Liver (tissue), 3 donors: ENCODE results near the gene LATS2.

Source experiments
- FOXA1 ChIP-seq: IDR thresholded peaks from 2 replicates; pipeline ENCODE4 v1.6.1; 2016; ENCODE audit warnings: antibody characterized with exemption
- GABPA ChIP-seq, 2 donors: IDR thresholded peaks in 1 of 2; conservative IDR thresholded peaks in 1 of 2; 2 replicates each; pipeline ENCODE4 v1.6.1; 2016; ENCODE audit warnings: antibody characterized with exemption in 2 of 2, mild to moderate bottlenecking in 1 of 2, moderate library complexity in 1 of 2
- MAX ChIP-seq: IDR thresholded peaks from 2 replicates; pipeline ENCODE4 v1.6.1; 2016; ENCODE audit warnings: antibody characterized with exemption
- RAD21 ChIP-seq, 2 donors: IDR thresholded peaks; 2 replicates each; pipeline ENCODE4 v1.6.1; 2016; ENCODE audit warnings: antibody characterized with exemption in 2 of 2, mild to moderate bottlenecking in 2 of 2
- TAF1 ChIP-seq: conservative IDR thresholded peaks from 2 replicates; pipeline ENCODE4 v1.6.1; 2016; ENCODE audit warnings: antibody characterized with exemption, mild to moderate bottlenecking
- YY1 ChIP-seq: IDR thresholded peaks from 2 replicates; pipeline ENCODE4 v1.6.1; 2016; ENCODE audit warnings: antibody characterized with exemption, mild to moderate bottlenecking
- ZBTB33 ChIP-seq: IDR thresholded peaks from 2 replicates; pipeline ENCODE4 v1.6.1; 2016; ENCODE audit warnings: antibody characterized with exemption
- TF ChIP-seq, protein P1 (sequence below): fragments of 150-350 bp; IDR thresholded peaks from 2 replicates; pipeline ENCODE4 v1.5.1; 2017; ENCODE audit warnings: improper control_type of control experiment, low read depth, low read length; ENCODE audit not compliant: missing input control
- TF ChIP-seq, protein P2 (sequence below): IDR thresholded peaks from 2 replicates; pipeline ENCODE4 v1.6.1; 2016; ENCODE audit warnings: antibody characterized with exemption, mild to moderate bottlenecking
- donor health status: healthy.
- donor health status: healthy.

DNA sequence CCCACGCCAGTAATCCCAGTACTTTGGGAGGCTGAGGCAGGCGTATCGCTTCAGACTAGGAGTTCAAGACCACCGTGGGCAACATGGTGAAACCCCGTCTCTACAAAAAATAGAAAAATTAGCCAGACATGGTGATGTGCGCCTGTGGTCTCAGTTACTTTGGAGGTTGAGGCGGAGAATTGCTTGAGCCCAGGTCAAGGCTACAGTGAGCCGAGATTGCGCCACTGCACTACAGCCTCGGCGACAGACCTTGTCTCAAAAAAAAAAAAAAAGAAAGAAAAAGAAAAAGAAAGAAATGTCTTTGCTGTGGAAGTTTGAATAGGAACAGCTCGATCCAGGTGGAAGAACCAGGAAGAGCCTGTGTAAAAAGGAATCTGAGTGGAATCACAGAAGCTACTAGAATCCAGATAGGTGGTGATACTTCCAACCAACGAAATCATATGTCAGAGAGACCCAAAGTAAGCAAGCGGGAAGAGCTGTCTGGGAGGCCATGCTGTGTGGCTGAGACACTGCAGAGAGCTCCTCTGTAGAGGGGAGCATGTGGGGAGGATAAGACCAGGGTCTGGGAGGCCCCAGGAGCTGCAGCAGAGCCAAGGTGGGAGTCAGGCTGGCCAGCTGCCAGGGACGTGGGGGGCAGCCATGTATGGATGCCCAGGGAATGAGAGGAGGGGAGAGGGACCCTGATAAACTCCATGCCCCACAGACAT, 21.1 kb downstream of the LATS2 start:
- TF ChIP-seq, protein P1, sequence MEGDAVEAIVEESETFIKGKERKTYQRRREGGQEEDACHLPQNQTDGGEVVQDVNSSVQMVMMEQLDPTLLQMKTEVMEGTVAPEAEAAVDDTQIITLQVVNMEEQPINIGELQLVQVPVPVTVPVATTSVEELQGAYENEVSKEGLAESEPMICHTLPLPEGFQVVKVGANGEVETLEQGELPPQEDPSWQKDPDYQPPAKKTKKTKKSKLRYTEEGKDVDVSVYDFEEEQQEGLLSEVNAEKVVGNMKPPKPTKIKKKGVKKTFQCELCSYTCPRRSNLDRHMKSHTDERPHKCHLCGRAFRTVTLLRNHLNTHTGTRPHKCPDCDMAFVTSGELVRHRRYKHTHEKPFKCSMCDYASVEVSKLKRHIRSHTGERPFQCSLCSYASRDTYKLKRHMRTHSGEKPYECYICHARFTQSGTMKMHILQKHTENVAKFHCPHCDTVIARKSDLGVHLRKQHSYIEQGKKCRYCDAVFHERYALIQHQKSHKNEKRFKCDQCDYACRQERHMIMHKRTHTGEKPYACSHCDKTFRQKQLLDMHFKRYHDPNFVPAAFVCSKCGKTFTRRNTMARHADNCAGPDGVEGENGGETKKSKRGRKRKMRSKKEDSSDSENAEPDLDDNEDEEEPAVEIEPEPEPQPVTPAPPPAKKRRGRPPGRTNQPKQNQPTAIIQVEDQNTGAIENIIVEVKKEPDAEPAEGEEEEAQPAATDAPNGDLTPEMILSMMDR, result no peak
- TF ChIP-seq ZBTB33 (no peak), FOXA1 (no peak), MAX (no peak), RAD21 (IDR thresholded peaks at IDR 0.05) (no peak), TAF1 (no peak), GABPA (IDR thresholded peaks at IDR 0.05 in 1 of 2, conservative IDR thresholded peaks at IDR 0.05 in 1 of 2) (no peak), YY1 (no peak)
- TF ChIP-seq, protein P2, sequence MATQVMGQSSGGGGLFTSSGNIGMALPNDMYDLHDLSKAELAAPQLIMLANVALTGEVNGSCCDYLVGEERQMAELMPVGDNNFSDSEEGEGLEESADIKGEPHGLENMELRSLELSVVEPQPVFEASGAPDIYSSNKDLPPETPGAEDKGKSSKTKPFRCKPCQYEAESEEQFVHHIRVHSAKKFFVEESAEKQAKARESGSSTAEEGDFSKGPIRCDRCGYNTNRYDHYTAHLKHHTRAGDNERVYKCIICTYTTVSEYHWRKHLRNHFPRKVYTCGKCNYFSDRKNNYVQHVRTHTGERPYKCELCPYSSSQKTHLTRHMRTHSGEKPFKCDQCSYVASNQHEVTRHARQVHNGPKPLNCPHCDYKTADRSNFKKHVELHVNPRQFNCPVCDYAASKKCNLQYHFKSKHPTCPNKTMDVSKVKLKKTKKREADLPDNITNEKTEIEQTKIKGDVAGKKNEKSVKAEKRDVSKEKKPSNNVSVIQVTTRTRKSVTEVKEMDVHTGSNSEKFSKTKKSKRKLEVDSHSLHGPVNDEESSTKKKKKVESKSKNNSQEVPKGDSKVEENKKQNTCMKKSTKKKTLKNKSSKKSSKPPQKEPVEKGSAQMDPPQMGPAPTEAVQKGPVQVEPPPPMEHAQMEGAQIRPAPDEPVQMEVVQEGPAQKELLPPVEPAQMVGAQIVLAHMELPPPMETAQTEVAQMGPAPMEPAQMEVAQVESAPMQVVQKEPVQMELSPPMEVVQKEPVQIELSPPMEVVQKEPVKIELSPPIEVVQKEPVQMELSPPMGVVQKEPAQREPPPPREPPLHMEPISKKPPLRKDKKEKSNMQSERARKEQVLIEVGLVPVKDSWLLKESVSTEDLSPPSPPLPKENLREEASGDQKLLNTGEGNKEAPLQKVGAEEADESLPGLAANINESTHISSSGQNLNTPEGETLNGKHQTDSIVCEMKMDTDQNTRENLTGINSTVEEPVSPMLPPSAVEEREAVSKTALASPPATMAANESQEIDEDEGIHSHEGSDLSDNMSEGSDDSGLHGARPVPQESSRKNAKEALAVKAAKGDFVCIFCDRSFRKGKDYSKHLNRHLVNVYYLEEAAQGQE, result no peak
